GM13977 (cell line): ENCODE data around the gene BCL2L1.
"Not testable (repeated sequence)": the region's sequence is repeated elsewhere in the genome, so short reads cannot be mapped to it uniquely, and the experiment has no call there.

ENCODE experiments used
- DNase-seq: peaks from one replicate; pipeline ENCODE4 v3.0.0; 2012; ENCODE audit warnings: low spot score
- CTCF ChIP-seq: IDR thresholded peaks from 2 replicates; pipeline ENCODE4 v1.5.1; 2012; ENCODE audit warnings: mild to moderate bottlenecking, control low read depth; ENCODE audit not compliant: insufficient read depth; ENCODE audit errors: extremely low read depth, missing control alignments
- in situ Hi-C: fragments of 300-500 bp; cut with MboI; formaldehyde crosslinking; loops from one replicate; pipeline ENCODE4 v1.12.0; 2022; ENCODE audit warnings: low sequenced_read_pairs, low pct_unique_long_range_greater_than_20kb, mixed read lengths, inconsistent platforms; ENCODE audit not compliant: unreplicated experiment

BCL2L1 gene

GRCh38 chr20:31637660-31638059 is 85.0 kb downstream of the BCL2L1 start, which contains the start of gene COX4I2:
Gene COX4I2, plus strand, starts transcription at chr20:31637912. Its CDS starts 1,106 bp downstream, at chr20:31639018.
- in situ Hi-C loops = no loop called here
- no peak for TF ChIP-seq CTCF
- no peak for DNase-seq

- in situ Hi-C loops = no loop called here
- TF ChIP-seq CTCF = no peak
- no peak for DNase-seq
These were observed 89.2 kb downstream of the BCL2L1 start for GRCh38 chr20:31633339-31633914.

GRCh38 chr20:31632548-31633338 is 89.9 kb downstream of the BCL2L1 start:
- in situ Hi-C loops = no loop called here
- no peak for TF ChIP-seq CTCF
- no peak for DNase-seq

- in situ Hi-C loops = no loop called here
- no peak for TF ChIP-seq CTCF
- no peak for DNase-seq
These were observed 92.4 kb downstream of the BCL2L1 start for GRCh38 chr20:31630187-31630790.

DNA sequence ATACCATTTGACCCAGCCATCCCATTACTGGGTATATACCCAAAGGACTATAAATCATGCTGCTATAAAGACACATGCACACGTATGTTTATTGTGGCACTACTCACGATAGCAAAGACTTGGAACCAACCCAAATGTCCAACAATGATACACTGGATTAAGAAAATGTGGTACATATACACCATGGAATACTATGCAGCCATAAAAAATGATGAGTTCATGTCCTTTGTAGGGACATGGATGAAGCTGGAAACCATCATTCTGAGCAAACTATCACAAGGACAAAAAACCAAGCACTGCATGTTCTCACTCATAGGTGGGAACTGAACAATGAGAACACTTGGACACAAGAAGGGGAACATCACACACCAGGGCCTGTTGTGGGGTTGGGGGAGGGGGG is 94.6 kb downstream of the BCL2L1 start:
- DNase-seq, in situ Hi-C loops: not testable (repeated sequence)

- DNase-seq, in situ Hi-C loops: not testable (repeated sequence)
These were observed 96.1 kb downstream of the BCL2L1 start for GRCh38 chr20:31626534-31626933.

- in situ Hi-C loops = loop anchor here (5.0 kb wide), 1 partner anchor 61 kb away; no protein-coding TSS in a partner anchor
- not testable (repeated sequence) for DNase-seq
These were observed 99.6 kb downstream of the BCL2L1 start for GRCh38 chr20:31623123-31623505.

- in situ Hi-C loops = loop anchor here (5.0 kb wide), 1 partner anchor 58 kb away; no protein-coding TSS in a partner anchor
- TF ChIP-seq CTCF = no peak
- no peak for DNase-seq
These were observed 102.4 kb downstream of the BCL2L1 start for GRCh38 chr20:31620246-31620645.
